Activated CD8-positive, alpha-beta memory T cell treated with anti-CD3 and anti-CD28 coated beads, Interleukin-2, amount 50 U/mL, for 24 hours (primary cell): Measurements from ENCODE around the gene SPATS2L.

Experiments used
- DNase-seq: peaks from one replicate; pipeline ENCODE4 v3.0.0-alpha.2; 2020; ENCODE audit errors: extremely low read depth

The SPATS2L gene

GRCh38 chr2:200296118-200296517, 10.4 kb upstream of the SPATS2L start:
- DNase-seq: no peak

DNA sequence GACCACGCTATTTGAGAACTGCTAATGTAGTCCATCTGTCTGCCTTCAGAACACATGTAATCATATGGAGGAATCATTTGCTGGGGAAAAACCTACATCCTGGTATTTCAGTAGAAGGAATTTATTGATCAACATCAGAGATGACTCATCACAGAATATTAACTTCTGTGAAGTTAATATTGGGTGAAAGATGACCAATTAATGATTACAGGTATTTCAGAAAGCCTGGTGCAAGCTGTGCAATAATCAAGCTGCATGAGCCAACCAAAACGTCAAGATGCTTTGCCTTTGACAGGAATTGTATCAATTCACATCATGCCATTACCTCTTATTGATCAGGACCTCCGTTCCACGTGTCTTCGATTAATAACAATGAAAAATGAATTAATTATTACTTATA, 9.4 kb upstream of the SPATS2L start:
- DNase-seq: no peak

GRCh38 chr2:200297989-200298388, 8.5 kb upstream of the SPATS2L start:
- no peak for DNase-seq

- no peak for DNase-seq
Measured at GRCh38 chr2:200298816-200299215, 7.7 kb upstream of the SPATS2L start.

DNA sequence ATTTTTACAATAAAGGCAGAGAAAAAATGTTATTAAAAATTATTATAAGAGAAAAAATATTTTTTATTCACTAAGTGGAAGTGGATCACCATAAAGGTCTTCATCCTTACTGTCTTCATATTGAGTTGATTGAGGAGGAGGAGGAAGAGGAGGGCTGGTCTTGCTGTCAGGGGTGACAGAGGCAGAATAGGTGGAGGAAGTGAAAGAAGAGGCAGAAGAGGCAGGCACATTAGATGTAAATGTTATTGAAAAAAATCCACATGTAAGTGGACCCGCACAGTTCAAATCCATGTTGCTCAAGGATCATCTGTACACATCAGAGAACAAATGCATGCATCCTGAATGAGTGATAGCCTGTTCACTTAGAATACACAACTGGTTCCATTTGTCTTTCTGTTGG, 6.4 kb upstream of the SPATS2L start:
- no peak for DNase-seq

GRCh38 chr2:200300638-200301314, 5.7 kb upstream of the SPATS2L start:
- DNase-seq: no peak

- no peak for DNase-seq
Measured at GRCh38 chr2:200301953-200302858, 4.3 kb upstream of the SPATS2L start.

DNA sequence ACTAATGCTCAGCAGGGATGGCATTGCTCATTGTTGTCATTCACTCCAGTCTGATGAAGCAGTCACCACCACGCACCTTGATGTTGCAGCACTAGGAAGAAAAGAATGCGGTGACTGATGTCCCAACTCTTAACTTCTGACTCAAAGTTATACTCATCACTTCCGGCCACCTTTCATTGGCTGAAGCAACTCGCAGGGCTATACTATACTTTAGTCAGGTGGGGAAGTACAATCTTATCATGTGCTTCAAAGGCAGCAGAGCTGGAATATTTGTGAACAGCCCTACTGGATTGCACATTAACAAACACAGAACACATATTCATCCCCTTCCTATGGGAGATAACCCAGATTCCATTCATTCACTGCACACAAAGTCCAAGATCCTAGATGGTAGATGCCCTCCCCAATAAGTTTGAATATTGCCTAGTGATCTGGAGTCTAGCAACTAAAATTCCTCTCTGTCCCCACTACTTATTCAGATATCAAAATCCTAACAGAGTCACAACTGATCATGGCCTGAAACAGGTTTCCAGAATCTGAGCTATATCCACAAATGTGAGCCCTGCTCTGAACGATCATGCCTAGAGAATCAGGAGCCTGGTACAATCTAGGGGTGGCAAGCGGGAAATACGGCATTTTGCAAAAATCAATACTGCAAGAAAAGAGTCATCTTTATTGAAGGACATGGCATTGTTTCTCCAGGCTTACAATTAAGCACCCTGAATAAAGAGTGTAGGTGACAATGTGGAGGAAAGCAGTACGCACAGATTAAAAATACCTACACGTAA, 3.4 kb upstream of the SPATS2L start:
- no peak for DNase-seq

GRCh38 chr2:200305797-200306195, 697 bp upstream of the SPATS2L start:
- DNase-seq: no peak

- no peak for DNase-seq
Measured at GRCh38 chr2:200306931-200307723, 634 bp downstream of the SPATS2L start.

DNA sequence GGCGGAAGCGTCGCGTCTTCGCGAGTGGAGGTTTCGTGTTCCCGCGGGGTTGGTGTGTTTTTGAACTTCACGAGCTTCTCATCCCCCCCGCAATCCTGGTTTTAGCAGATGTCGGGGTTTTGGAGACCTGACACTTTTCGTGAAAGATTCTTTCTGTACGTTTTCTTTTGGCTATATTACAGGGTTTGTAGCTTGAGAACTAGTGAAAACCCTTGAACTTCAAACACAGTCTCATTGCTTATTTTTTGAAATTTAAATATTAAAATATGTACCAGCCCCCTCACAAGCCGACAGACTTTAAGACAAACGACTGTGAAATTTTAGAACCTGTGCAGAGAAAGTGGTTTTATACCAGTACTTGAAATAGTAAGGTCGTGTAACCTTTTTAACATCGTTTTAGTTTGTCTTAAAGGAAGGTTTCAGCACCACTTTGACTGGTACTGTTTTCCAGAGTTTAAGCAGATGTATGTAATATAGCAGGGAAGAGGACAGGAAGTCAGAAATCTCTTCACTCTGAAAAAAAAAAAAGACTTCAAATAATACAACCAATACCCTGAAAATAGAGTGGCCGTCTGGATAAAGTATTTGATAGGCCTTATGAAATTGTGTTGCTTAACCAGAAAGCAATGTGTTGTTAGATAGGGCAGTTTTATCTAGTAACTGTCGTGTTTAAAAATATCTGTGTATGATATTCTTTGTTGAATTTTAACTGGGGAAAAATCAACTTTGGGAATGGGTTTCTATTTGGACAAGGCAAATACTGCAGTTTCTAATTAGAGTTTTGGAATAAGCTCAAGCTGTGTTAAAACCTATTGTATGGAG, 1.4 kb downstream of the SPATS2L start:
- DNase-seq: no peak

GRCh38 chr2:200308546-200309295, 2.2 kb downstream of the SPATS2L start:
- no peak for DNase-seq

DNA sequence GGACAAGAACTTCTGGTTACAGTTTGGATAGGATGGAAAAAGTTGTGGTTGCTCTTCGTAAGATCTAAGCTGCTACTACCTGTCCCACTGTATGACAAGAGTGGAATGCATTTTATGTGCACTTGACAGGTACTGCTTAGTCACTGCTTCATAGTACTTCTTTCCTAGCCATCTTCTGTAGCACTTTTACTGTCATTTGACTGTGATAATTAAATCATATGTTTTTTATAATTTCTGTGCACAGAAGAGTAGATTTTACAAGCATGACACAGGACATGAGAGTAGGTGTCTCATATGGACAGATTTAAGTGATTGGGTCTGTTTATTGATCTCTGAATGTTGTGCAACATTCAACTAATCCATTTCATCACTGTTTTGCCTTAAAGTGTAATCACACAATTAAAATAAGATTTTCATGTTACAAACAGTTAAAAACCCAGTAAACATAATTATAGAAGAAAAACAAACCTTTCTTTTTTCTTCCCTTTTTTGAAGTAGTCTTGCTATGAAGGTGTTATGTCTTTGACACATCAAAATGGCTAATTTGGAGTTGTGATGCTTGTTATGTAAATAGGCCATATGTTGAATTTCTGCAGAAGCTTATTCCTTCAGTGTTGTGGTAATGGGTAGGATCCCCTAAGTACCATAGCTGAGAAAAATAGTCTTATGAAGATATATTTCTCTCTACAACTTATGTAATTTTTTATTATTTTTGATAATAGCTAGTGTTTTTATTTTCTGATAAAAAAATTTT, 3.0 kb downstream of the SPATS2L start:
- DNase-seq: no peak

- no peak for DNase-seq
Measured at GRCh38 chr2:200310545-200310971, 4.1 kb downstream of the SPATS2L start.

DNA sequence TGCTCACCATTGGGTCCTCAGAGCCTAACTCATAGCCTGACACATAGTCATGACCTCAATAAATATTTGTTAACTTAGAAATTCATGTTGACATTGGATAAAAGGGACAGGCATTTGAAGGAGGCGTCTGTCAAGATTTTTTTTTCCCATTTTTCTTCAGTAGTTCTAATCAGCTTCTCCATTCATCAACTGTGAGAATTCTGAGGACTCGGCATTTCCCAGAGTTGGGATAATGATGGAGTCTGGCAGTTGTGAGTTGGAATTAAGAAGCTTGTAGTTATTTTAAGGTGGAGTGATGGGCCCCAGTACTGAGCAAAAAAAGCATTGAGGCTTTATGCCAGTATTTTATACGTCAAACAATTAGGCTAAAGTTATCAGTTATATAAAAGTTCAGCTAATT, 4.6 kb downstream of the SPATS2L start:
- DNase-seq: no peak

GRCh38 chr2:200314976-200315567, 8.6 kb downstream of the SPATS2L start:
- DNase-seq: no peak

DNA sequence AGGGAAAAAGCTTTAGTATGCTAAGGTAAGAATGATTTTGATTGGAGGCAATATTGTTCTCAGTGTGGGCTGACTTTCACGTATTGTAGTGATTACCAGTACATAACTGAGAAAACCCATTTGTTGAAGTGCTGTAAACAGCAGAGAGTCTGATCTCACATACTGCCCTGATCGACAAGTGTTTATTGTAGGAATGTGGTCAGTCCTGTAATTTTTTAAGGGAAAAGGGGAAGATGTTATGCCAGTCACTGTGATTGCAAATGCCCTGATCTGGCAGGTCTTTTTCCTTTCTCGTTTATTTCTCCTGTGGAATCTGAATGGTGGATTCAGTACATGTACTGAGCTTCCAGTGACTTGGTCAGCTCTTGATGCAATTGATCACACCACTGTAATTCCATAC, 11.5 kb downstream of the SPATS2L start:
- no peak for DNase-seq

DNA sequence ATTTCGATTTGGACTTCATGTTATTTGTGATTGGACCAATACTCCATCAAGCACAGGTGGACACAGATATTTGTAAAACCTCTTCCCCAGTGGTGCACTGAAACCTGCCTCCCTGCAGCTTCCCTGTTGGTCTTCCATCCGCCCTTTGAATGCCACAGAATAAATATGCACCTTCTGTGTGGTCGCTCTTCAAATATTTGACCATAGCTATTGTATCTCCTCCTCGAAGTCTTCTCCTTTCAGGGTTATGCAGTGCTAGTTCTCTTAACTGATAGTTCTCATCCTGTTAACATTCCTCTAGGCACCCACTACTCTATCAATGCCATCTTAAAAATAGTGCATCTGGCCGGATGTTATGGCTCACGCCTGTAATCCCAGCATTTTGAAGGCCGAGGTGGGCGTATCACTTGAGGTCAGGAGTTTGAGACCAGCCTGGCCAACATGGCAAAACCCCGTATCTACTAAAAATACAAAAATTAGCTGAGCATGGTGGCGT, 12.5 kb downstream of the SPATS2L start:
- DNase-seq: no peak
